HG02571 (cell line): ENCODE measurements around the gene TRAPPC4.
"Not testable (repeated sequence)": the region's sequence is repeated elsewhere in the genome, so short reads cannot be mapped to it uniquely, and the experiment has no call there.

Source experiments
- ATAC-seq: cut with Tn5 transposase; IDR thresholded peaks from one replicate; pipeline ENCODE4 v1.9.1; 2021; ENCODE audit warnings: mild to moderate bottlenecking, moderate library complexity; ENCODE audit not compliant: unreplicated experiment

The TRAPPC4 gene, protein sequence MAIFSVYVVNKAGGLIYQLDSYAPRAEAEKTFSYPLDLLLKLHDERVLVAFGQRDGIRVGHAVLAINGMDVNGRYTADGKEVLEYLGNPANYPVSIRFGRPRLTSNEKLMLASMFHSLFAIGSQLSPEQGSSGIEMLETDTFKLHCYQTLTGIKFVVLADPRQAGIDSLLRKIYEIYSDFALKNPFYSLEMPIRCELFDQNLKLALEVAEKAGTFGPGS

DNA sequence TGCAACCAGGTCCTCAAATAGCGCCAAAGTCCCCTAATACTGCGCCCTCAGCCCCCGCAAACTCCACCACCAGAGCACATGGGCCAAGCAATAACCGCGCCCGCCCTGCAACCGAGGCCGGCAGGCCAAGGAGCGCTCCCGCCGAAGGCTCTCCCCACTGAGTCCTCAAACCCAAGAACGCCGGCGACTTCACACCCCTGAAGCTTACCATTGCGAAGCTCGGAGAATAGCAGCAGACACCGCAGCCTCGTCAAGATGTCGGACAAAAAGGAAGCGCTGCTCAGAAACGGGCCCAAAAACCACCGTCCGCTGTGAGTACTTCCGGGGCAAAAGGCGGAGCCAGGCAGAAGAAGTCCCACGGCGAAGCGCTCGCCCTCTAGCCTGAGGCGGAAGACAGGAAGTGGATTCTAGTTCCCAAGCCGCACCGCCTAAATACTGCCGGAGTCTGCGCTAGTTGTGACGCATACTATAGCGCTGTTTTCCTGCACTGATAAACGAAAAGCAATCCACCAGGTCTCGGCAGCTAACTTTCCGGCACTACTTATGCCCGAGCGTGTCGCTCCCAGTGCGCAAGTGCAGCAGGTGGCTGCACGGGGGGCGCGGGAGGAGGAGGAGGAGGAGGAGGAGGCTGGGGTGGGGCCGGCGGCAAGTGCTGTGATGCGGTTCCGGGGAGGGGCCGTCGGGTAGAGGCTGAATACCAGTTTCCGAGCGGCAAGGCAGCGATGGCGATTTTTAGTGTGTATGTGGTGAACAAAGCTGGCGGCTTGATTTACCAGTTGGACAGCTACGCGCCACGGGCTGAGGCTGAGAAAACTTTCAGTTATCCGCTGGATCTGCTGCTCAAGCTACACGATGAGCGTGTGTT, at the start of gene TRAPPC4, which contains the start of gene RPS25:
Gene TRAPPC4 (plus strand): TSS at position 693 of the 865 bp plus-strand sequence. CDS start 30 bp downstream, at position 723.
Gene RPS25 (minus strand): TSS at position 270 of the 865 bp plus-strand sequence. CDS start 59 bp downstream, at position 211.
- ATAC-seq = peak; percentile 84

DNA sequence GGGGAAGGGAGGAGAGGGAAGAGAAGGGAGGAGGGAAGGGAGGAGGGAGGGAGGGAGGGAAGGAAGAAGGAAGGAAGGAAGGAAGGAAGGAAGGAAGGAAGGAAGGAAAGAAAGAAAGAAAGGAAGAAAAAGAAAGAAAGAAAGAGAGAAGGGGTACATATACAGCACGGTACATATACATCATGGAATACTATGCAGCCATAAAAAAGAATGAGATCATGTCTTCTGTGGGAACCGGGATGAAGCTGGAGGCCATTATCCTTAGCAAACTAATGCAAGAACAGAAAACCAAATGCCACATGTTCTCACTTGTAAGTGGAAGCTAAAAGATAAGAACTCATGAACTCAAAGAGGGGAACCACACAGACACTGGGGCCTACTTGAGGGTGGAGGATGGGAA, 49.1 kb upstream of the TRAPPC4 start:
- ATAC-seq = not testable (repeated sequence)

DNA sequence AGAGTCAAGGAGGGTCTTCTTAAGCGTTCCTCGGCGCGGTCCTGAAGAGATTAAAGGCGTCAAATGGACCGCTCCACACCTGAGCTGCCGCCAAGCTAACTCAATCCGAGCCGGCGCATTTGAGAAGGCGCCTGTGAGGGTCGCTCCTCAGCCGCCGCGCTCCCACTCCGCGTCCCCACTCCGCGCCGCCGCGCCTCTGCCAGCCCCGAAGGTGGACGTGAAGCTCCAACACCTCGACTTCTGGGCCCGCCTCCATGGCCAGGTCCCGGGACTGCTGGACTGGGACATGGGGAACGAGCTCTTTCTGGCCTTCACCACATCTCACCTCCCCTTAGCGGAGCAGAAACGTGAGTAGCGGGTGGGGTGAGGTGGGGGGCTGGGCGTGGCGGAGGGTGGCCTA, 46.9 kb upstream of the TRAPPC4 start, which contains the start of gene FOXR1:
Gene FOXR1 (plus strand): TSS at position 116 of the 400 bp plus-strand sequence. CDS start 171 bp downstream, at position 287.
- no peak for ATAC-seq

DNA sequence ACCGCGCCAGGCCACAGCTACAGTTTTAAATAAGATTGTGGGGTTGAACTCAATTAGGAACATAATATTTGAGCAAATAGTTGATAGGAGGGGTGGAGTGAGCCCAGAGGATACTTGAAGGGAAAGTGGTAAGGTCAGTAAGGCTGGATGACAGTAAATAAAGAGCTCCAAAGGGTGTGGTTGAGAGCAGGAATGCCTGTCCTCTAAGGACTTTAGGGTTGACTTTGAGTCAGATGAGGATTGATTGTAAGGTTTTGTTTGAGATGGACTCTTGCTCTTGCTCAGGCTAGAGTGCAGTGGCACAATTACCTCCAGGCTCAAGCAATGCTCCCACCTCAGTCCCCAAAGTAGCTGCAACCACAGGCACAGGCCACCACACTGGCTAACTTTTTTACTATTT, 44.6 kb upstream of the TRAPPC4 start:
- no peak for ATAC-seq

DNA sequence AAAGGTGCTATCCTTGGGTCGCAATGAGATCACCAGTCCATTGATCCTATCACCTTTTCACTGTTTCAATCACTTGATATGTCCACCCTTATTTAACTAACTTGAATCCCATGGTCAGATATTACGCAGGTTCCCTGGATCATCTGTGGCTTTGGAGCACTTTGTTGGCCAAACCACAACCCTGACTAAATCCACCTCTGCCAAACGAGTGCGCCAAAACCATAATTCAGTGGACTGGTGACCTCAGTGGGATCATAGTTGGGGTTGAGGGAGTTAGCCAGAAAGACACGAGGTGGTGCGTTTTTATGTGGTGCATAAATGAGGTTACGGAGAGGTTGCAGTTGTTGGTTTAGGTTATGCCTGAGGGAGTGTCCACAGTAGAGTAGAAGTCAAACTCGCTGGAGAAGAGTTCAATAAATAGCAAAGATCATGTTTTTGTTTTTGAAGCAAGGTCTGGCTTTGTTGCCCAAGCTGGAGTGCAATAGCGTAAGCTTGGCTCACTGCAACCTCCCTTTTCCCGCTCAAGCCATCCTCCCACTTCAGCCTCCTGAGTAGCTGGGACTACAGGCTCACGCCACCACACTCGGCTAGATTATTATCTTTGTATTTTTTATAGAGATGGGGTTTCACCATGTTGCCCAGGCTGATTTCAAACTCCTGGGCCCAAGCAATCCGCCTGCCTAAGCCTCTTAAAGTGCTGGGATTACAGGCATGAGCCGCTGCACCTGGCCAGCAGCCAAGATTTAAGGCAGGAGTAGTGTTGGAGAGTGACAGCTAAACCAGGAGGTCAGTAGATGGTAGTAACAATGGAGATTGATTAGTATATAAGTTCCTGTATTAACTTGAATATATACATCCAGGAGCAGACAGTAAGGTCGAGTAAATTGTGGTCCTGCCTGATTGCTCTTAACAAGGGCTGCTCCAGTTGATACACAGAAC, 42.5 kb upstream of the TRAPPC4 start:
- ATAC-seq = no peak

DNA sequence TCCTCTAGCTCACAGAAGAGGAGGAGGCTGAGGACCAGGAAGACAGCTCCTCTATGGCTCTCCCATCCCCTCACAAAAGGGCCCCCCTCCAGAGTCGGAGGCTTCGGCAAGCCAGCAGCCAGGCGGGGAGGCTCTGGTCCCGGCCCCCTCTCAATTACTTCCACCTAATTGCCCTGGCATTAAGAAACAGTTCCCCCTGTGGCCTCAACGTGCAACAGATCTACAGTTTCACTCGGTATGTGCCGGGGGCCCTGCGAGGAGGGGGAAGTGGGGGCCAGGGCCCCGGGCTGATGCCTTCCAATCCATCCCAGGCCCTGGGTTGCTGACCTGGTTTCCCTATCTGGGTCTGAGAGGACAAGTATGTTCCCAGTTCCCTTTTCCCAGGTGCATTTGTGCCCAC, 39.1 kb upstream of the TRAPPC4 start:
- no peak for ATAC-seq

DNA sequence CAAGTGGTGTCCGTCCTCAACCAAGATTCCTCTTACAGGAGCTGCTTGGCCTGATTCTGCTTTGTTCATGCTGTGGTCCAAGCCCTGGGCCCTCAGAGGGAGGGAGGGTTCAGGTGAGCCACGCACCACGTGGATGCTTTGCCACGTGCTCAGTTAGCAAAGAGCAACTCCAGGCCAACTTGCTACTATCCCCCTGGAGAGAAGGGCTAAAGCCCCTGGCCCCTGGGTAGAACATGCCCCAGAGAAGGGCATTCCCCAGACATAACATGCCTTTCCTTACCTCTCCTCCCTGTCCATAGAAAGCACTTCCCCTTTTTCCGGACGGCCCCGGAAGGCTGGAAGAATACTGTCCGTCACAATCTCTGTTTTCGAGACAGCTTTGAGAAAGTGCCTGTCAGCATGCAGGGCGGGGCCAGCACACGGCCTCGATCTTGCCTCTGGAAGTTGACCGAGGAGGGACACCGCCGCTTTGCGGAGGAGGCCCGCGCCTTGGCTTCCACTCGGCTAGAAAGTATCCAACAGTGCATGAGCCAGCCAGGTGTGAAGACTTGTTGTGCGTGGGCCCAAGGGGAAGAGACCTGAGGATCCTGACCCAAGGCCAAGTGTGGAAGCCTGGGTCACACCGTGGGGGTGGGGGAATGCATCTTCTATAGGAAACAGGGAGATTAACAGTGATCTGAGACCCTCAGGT, 38.2 kb upstream of the TRAPPC4 start:
- ATAC-seq = no peak

DNA sequence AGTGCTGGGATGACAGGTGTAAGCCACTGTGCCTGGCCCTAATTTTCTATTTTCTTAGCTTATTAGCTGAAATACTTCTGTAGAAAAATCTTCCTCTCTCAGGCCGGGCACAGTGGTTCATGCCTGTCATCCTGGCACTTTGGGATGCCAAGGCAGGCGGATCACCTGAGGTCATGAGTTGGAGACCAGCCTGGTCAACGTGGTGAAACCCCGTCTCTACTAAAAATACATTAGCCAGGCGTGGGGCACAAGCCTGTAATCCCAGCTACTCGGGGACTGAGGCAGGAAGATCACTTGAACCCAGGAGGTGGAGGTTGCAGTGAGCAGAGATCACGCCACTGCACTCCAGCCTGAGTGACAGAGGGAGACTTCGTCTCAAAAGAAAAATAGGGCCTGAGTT, 34.2 kb upstream of the TRAPPC4 start:
- ATAC-seq = not testable (repeated sequence)

DNA sequence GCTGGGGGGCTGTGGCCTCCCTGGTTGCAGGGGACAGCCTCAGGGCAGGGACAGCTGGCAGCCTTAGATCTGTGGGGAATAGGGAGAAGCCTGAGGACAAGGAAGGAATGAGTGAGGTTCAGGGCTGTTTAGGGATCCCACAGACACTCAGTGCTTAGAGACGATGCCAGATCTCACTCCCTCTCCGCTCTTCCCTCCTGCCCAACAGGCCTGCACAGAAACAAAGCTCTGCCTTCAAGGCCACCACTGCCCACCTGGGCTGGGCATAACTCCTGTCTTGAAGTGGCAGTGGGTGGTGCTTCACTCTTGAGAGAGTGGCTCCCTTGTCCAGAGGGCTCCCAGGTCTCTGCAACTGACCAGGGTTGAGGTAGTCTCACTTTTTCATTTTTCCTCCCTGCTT, 33.7 kb upstream of the TRAPPC4 start:
- ATAC-seq = no peak

DNA sequence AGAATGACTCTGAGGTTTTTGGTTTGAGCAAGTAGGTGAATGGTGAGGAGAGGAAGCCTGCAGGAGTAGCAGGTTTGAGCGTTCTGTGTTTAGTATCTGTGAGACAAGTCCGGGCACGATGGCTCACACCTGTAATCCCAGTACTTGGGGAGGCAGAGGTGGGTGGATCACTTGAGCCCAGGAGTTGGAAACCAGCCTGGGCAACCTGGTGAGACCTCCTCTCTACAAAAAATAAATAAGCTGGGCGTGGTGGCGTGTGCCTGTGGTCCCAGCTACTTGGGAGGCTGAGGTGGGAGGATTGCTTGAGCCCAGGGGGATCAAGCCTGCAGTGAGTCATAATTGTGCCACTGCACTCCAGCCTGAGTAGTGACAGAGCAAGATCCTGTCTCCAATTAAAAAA, 30.3 kb upstream of the TRAPPC4 start:
- no peak for ATAC-seq

DNA sequence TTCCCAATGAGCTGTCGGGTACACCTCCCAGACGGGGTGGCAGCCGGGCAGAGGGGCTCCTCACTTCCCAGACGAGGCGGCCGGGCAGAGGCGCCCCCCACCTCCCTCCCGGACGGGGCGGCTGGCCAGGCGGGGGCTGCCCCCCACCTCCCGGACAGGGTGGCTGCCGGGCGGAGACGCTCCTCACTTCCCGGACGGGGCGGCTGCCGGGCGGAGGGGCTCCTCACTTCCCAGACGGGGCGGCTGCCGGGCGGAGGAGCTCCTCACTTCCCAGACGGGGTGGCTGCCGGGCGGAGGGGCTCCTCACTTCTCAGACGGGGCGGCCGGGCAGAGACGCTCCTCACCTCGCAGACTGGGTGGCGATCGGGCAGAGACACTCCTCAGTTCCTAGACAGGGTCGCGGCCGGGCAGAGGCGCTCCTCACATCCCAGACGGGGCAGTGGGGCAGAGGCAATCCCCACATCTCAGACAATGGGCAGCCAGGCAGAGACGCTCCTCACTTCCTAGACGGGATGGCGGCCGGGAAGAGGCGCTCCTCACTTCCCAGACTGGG, 27.0 kb upstream of the TRAPPC4 start:
- ATAC-seq = not testable (repeated sequence)

DNA sequence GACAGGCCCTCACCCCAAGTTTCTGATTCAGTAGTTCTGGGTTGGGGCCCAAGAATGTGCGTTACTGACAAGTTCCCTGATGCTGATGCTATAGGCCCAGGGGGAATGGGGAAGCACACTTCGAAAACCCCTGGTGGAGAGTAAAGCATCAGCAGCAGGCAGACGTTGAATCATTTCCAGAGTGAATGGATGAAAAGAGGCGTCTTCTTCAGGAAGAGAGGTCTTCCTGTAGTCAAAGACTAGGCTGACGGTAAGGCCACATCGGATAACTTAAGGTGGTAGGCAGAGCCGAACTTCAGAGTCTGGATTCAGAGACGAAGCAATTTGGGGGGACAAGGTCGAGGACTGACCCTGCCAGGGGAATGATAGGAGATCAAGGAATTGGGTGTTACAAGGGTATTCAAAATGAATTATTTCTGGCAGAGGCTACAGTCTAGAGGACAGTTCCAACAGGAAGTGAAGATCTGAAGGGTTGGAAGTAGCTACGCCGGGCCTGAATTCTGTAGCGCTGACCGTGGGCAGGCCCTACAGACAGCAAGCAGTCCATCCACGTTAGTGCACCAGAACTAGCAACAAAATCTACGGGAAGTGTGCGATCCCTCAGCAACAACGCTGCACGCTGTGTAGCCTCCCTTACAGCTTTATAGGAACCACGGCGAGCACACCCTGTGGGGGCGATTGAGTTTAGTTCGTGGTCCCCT, 21.5 kb upstream of the TRAPPC4 start:
- peak; percentile 5 for ATAC-seq

DNA sequence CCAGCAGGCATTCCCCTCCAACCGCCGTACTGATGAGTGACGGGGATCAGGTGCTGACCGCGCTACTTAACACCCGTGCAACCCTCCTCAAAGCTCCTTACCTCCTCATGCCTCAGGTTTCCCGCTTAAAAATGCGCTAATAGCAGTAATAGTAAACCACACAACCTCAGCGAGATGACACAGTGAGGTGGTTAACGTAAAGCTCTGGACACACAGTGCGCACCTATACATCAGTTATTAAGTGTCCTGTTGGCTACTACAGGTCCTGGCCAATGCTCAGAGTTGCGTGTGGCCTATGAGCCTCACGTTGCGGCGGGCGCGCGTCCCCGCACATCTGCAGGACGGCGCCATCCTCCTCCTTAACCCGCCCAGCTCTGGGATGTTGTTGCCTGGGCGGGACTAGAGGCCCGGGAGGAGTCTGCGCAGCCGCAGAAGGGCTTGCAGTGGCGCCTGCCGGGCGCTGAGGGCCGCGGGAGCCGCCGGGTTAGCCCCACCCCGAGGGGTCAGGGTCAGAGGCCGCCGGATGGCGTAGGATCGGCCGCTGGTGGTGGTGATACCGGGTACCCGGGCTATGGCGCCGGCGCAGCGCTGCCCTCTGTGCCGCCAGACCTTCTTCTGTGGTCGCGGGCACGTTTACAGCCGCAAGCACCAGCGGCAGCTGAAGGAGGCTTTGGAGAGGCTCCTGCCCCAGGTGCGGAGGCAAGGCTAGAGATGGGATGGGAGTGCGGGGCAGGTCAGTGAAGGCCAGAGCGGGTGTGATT, 20.8 kb upstream of the TRAPPC4 start, which contains the start of gene CENATAC:
Gene CENATAC (plus strand): TSS at position 512 of the 761 bp plus-strand sequence. CDS start 60 bp downstream, at position 572.
- peak; percentile 86 for ATAC-seq

DNA sequence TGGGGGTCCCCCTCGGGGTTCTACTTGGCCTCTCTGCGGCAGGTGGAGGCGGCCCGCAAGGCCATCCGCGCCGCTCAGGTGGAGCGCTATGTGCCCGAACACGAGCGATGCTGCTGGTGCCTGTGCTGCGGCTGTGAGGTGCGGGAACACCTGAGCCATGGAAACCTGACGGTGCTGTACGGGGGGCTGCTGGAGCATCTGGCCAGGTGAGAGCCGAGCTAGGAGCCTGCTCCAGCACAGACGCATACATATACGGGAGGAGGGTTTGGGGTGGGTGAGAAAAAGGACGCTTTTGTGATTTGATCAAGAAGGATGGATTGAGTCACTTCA, 20.2 kb upstream of the TRAPPC4 start:
- ATAC-seq = no peak

DNA sequence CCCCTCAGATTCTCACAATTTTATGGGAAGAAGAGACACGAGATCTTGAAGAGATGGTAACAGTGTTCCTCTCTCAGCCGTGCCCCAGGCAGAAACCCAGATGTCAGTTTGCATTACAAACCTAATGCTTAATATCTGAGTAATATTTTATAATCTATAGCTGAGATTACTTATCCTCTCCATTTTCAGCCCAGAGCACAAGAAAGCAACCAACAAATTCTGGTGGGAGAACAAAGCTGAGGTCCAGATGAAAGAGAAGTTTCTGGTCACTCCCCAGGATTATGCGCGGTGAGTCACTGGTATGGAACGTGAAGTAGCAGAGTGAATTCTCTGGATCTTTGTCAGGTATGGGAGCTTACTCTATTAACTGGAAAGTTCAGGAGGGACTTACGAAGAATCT, 19.7 kb upstream of the TRAPPC4 start:
- ATAC-seq = no peak

DNA sequence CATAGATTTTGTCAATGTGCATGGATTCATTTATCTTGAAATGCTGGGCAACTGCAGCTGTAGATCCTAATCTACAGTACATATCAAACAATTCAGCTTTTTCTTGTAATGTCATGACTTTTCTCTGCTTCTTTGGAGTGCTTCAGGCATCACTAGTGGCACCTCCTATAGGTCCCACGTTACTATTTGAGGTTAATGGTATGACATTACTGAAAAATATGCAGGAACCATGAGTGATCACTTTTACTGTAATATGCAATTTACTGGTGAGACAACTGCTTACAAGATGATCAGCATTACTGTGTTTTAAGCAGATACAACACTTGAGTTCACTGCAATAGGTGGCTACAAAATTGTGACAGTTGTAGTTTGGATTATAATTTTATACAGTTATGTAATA, 17.7 kb upstream of the TRAPPC4 start:
- ATAC-seq = no peak

DNA sequence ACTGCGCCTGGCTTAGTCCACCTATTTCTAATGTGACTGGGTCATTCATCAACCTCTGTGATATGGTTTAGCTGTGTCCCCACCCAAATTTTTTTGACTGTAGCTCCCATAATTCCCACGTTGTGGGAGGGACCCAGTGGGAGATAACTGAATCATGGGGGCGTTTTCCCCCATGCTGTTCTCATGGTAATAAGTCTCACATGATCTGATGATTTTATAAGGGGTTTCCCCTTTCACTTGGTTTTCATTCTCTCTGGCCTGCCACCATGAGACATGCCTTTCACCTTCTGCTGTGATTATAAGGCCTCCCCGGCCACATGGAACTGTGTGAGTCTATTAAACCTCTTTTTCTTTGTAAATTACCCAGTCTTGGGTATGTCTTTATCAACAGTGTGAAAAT, 11.9 kb upstream of the TRAPPC4 start:
- no peak for ATAC-seq

DNA sequence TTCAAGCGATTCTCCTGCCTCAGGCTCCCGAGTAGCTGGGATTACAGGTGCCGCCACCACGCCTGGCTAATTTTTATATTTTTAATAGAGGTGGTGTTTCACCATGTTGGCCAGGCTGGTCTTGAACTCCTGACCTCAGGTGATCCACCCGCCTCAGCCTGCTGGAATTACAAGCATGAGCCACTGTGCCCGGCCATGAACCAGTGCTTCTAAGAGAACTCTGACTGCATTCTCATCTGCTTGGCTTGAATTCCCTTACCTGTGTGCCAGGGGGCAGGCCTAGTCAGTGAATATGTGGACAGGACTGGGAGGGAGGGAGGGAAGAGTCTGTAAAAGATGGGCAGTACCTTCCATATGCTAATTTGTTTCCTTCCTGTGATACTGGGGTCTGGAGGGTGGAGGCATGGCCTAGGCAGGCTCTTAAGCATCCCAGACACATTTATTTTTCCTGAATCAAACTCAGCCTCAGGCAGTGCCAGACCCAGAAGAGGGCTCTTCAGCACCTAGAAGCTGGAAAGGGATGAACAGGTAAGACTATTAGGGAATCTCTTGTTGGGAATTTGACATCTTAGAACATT, 7.0 kb upstream of the TRAPPC4 start:
- ATAC-seq = no peak
